ENCODE results near the gene YTHDF1. TPM values are rescaled to one million over a fixed set of nuclear protein-coding genes. Genes with fewer than 3 reads are reported as not detected.

YTHDF1 gene
- polyA plus RNA-seq, 1 donor from 2014 or later, result 36.9 TPM

DNA sequence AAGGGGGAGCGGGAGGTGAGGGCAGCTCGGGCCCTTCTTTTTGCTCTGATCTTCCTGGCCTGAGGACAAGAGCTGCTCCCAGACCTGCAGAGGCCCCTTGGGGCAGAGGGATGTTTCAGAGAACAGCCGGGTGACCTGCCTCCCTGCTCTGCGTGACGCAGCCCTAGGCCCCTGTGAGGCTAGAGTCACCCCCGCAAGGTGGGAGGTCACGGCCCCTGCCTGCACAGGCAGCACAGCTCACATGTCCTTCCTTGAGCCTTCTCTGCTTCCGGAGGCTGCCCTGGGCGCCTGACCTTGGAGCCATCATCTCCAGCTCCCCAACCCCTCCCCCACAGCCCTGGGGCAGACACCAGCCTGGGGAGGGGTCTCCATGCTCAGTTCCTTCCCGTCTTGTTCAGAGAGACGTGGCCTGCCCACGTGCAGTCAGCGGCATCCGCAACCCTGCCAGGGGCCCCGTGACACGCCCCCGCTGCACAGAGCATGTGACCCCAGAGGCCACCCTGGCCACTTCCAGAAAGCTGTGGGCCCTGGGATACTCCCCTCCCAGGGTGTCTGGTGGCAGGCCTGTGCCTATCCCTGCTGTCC lies 19.6 kb upstream of the YTHDF1 start, which contains the start of gene BIRC7:
TSS of gene BIRC7 (plus strand) at position 507 of the 585 bp plus-strand sequence. CDS start 192 bp downstream, outside the sequence.
- Histone ChIP-seq H3K9me2 (ENCODE audit: insufficient read depth, low read length) (no peaks in the 10 kb centered on the region), H2AFZ (ENCODE audit: low read depth, low read length) (no peak within 1 kb of the TSS), H3K4me3 (ENCODE audit: low read length) (no peak within 1 kb of the TSS), H3K27ac (ENCODE audit: low read length) (no peak within 1 kb of the TSS), H3K27me3 (ENCODE audit: insufficient read depth, low read depth, low read length) (no peaks in the 10 kb centered on the region), H3K4me2 (ENCODE audit: low read length) (no peak within 1 kb of the TSS), H3K9ac (ENCODE audit: low read length) (no peak within 1 kb of the TSS), H3K79me2 (replicated peaks; ENCODE audit: insufficient read depth, low read length) (no peaks in the 10 kb centered on the region), H3K36me3 (ENCODE audit: insufficient read depth, low read length) (no peaks in the 10 kb centered on the region), H3K9me3 (ENCODE audit: low read length) (no peaks in the 10 kb centered on the region), H3F3A (ENCODE audit: insufficient read depth, low read length, poor library complexity, severe bottlenecking) (no peaks in the 10 kb centered on the region), H4K20me1 (ENCODE audit: insufficient read depth) (no peaks in the 10 kb centered on the region)
- TF ChIP-seq, protein P1, sequence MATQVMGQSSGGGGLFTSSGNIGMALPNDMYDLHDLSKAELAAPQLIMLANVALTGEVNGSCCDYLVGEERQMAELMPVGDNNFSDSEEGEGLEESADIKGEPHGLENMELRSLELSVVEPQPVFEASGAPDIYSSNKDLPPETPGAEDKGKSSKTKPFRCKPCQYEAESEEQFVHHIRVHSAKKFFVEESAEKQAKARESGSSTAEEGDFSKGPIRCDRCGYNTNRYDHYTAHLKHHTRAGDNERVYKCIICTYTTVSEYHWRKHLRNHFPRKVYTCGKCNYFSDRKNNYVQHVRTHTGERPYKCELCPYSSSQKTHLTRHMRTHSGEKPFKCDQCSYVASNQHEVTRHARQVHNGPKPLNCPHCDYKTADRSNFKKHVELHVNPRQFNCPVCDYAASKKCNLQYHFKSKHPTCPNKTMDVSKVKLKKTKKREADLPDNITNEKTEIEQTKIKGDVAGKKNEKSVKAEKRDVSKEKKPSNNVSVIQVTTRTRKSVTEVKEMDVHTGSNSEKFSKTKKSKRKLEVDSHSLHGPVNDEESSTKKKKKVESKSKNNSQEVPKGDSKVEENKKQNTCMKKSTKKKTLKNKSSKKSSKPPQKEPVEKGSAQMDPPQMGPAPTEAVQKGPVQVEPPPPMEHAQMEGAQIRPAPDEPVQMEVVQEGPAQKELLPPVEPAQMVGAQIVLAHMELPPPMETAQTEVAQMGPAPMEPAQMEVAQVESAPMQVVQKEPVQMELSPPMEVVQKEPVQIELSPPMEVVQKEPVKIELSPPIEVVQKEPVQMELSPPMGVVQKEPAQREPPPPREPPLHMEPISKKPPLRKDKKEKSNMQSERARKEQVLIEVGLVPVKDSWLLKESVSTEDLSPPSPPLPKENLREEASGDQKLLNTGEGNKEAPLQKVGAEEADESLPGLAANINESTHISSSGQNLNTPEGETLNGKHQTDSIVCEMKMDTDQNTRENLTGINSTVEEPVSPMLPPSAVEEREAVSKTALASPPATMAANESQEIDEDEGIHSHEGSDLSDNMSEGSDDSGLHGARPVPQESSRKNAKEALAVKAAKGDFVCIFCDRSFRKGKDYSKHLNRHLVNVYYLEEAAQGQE (IDR thresholded peaks at IDR 0.05; ENCODE audit: borderline replicate concordance), result no peak

DNA sequence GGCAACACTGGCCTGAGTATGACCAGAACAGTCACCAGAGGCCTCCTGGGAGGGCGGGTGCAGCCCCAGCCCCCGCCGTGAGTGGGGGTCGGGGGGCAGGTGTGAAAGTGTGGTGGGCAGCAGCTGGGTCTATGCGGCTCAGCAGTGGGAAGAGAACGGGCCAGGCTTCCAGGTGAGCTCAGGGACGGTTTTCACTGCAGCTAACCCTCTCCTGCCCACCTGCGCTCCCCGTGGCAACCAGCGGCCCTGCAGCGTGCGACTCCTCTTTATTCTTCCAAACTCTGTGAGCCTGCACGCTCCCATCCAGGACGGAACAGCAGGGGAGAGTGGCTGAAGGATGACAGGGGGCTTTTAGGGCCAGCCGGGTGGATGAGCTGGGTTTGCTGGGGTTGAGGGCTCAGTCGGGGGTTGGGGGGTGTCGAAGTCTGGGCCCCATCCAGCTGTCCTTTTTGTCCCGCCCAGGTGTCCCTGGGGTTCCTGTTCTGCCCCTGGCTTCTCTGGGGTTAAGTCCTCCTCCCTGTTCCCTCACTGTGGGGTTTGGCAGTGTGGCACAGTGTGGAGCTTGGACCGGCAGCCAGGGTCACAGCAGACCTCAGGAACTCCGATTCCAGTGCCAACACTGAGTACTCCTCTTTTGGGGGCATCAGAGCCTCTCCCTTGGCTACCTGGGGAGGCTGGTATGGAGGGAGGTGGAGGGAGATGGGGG lies 18.9 kb upstream of the YTHDF1 start:
- Histone ChIP-seq H3K9me2 (ENCODE audit: insufficient read depth, low read length) (no peaks in the 10 kb centered on the region), H3K9me3 (ENCODE audit: low read length) (no peaks in the 10 kb centered on the region), H3K27me3 (ENCODE audit: insufficient read depth, low read depth, low read length) (no peaks in the 10 kb centered on the region), H3K4me2 (ENCODE audit: low read length) (no peak overlapping the region), H3K79me2 (replicated peaks; ENCODE audit: insufficient read depth, low read length) (no peaks in the 10 kb centered on the region), H3K4me3 (ENCODE audit: low read length) (no peak overlapping the region), H2AFZ (ENCODE audit: low read depth, low read length) (no peak overlapping the region), H3K27ac (ENCODE audit: low read length) (no peak overlapping the region), H3K36me3 (ENCODE audit: insufficient read depth, low read length) (no peaks in the 10 kb centered on the region), H3K9ac (ENCODE audit: low read length) (peak overlapping the region; percentile 41), H3F3A (ENCODE audit: insufficient read depth, low read length, poor library complexity, severe bottlenecking) (no peaks in the 10 kb centered on the region), H4K20me1 (ENCODE audit: insufficient read depth) (no peaks in the 10 kb centered on the region)
- TF ChIP-seq RAD21 (conservative IDR thresholded peaks at IDR 0.05), result peak; percentile 50
- TF ChIP-seq MXI1 (conservative IDR thresholded peaks at IDR 0.05; ENCODE audit: poor library complexity, severe bottlenecking), result no peak
- no peak for TF ChIP-seq POLR2AphosphoS5 (IDR thresholded peaks at IDR 0.05)
- TF ChIP-seq, protein P1 (IDR thresholded peaks at IDR 0.05; ENCODE audit: borderline replicate concordance), result no peak
- peak; percentile 48 for TF ChIP-seq SMC3 (conservative IDR thresholded peaks at IDR 0.05; ENCODE audit: poor library complexity)
- TF ChIP-seq EP300 (conservative IDR thresholded peaks at IDR 0.05; ENCODE audit: poor library complexity, severe bottlenecking), result no peak
- no peak for TF ChIP-seq TAF1 (IDR thresholded peaks at IDR 0.05; ENCODE audit: low read depth)
- TF ChIP-seq EZH2 (IDR thresholded peaks at IDR 0.05; ENCODE audit: borderline replicate concordance, insufficient read depth, low read length, poor library complexity, severe bottlenecking), result no peak
- TF ChIP-seq, protein P2, sequence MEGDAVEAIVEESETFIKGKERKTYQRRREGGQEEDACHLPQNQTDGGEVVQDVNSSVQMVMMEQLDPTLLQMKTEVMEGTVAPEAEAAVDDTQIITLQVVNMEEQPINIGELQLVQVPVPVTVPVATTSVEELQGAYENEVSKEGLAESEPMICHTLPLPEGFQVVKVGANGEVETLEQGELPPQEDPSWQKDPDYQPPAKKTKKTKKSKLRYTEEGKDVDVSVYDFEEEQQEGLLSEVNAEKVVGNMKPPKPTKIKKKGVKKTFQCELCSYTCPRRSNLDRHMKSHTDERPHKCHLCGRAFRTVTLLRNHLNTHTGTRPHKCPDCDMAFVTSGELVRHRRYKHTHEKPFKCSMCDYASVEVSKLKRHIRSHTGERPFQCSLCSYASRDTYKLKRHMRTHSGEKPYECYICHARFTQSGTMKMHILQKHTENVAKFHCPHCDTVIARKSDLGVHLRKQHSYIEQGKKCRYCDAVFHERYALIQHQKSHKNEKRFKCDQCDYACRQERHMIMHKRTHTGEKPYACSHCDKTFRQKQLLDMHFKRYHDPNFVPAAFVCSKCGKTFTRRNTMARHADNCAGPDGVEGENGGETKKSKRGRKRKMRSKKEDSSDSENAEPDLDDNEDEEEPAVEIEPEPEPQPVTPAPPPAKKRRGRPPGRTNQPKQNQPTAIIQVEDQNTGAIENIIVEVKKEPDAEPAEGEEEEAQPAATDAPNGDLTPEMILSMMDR (IDR thresholded peaks at IDR 0.05; ENCODE audit: poor library complexity, severe bottlenecking), result peak; percentile 75

Data from neural cell (in vitro differentiated cells).